WTC11 (cell line): ENCODE measurements around the gene COL4A2. TPM values are rescaled to one million over a fixed set of nuclear protein-coding genes. Genes with fewer than 3 reads are reported as not detected.

Source experiments
- ATAC-seq: fragments of 200-7000 bp; cut with Tn5 transposase; 2 replicates; pipeline ENCODE4 v1.10.0; 2021; ENCODE audit warnings: mild to moderate bottlenecking, moderate library complexity
- CTCF ChIA-PET: fragments of 300-600 bp; sonication (Branson Sonifier 250); formaldehyde crosslinking; loops from one replicate; lab custom pipeline; 2021; ENCODE audit warnings: antibody characterized with exemption; lab: Charles Lee
- POLR2A ChIA-PET: fragments of 350-600 bp; sonication (Branson Sonifier 250); formaldehyde crosslinking; loops from one replicate; lab custom pipeline; 2021; ENCODE audit warnings: antibody characterized with exemption; lab: Charles Lee
- DNase-seq: peaks from one replicate; pipeline ENCODE4 v3.0.0; 2021; ENCODE audit warnings: low spot score
- H3K27ac Mint-ChIP-seq: 2 replicates; pipeline ENCODE4 v1.8.0; 2021; ENCODE audit warnings: mixed read lengths
- H3K27me3 Mint-ChIP-seq: 2 replicates; pipeline ENCODE4 v1.8.0; 2021; ENCODE audit warnings: low read depth, mild to moderate bottlenecking, moderate library complexity, mixed read lengths
- H3K36me3 Mint-ChIP-seq: 2 replicates; pipeline ENCODE4 v1.8.0; 2021; ENCODE audit warnings: mixed read lengths
- H3K4me1 Mint-ChIP-seq: 2 replicates; pipeline ENCODE4 v1.8.0; 2022; ENCODE audit warnings: mixed read lengths
- H3K4me3 Mint-ChIP-seq: 2 replicates; pipeline ENCODE4 v1.8.0; 2021; ENCODE audit warnings: mild to moderate bottlenecking, moderate library complexity, mixed read lengths
- H3K9me3 Mint-ChIP-seq: 2 replicates; pipeline ENCODE4 v1.8.0; 2021; ENCODE audit warnings: mixed read lengths
- CDX4 ChIP-seq: fragments of 250-450 bp; sonication (Bioruptor Pico); IDR thresholded peaks from 2 replicates; pipeline ENCODE4 v1.9.0; 2021; ENCODE audit warnings: moderate library complexity, mild to moderate bottlenecking, inconsistent platforms, borderline replicate concordance
- CREM ChIP-seq: sonication (generic); formaldehyde crosslinking; IDR thresholded peaks from 2 replicates; pipeline ENCODE4 v1.8.1; 2022; ENCODE audit warnings: mild to moderate bottlenecking, missing genetic modification reagents, moderate library complexity
- E2F1 ChIP-seq: sonication (generic); formaldehyde crosslinking; IDR thresholded peaks from 2 replicates; pipeline ENCODE4 v1.8.0; 2022; ENCODE audit warnings: mild to moderate bottlenecking, missing genetic modification reagents
- ETV6 ChIP-seq: sonication (generic); formaldehyde crosslinking; IDR thresholded peaks from 2 replicates; pipeline ENCODE4 v1.8.1; 2022; ENCODE audit warnings: mild to moderate bottlenecking, missing genetic modification reagents
- FOXP1 ChIP-seq: sonication (generic); formaldehyde crosslinking; IDR thresholded peaks from 2 replicates; pipeline ENCODE4 v1.8.0; 2022; ENCODE audit warnings: missing genetic modification reagents, mild to moderate bottlenecking, moderate library complexity, borderline replicate concordance
- FOXP4 ChIP-seq: sonication (generic); formaldehyde crosslinking; IDR thresholded peaks from 2 replicates; pipeline ENCODE4 v1.8.0; 2022; ENCODE audit warnings: mild to moderate bottlenecking, missing genetic modification reagents
- GABPB1 ChIP-seq: sonication (generic); formaldehyde crosslinking; IDR thresholded peaks from 2 replicates; pipeline ENCODE4 v1.8.1; 2023; ENCODE audit warnings: mild to moderate bottlenecking, missing genetic modification reagents
- NFE2L1 ChIP-seq: sonication (generic); formaldehyde crosslinking; IDR thresholded peaks from 2 replicates; pipeline ENCODE4 v1.8.1; 2023; ENCODE audit warnings: missing genetic modification reagents
- NR2C2 ChIP-seq: sonication (generic); formaldehyde crosslinking; IDR thresholded peaks from 2 replicates; pipeline ENCODE4 v1.8.0; 2022; ENCODE audit warnings: mild to moderate bottlenecking, missing genetic modification reagents
- PRDM15 ChIP-seq: sonication (generic); formaldehyde crosslinking; IDR thresholded peaks from 2 replicates; pipeline ENCODE4 v1.8.0; 2022; ENCODE audit warnings: missing genetic modification reagents
- PREB ChIP-seq: sonication (generic); formaldehyde crosslinking; IDR thresholded peaks from 2 replicates; pipeline ENCODE4 v1.8.1; 2022; ENCODE audit warnings: mild to moderate bottlenecking, missing genetic modification reagents, moderate library complexity, borderline replicate concordance
- TCF7 ChIP-seq: sonication (generic); formaldehyde crosslinking; IDR thresholded peaks from 2 replicates; pipeline ENCODE4 v1.8.0; 2022; ENCODE audit warnings: mild to moderate bottlenecking, low read depth, missing genetic modification reagents, moderate library complexity
- ZNF121 ChIP-seq: sonication (generic); formaldehyde crosslinking; IDR thresholded peaks from 2 replicates; pipeline ENCODE4 v1.8.0; 2023; ENCODE audit warnings: missing genetic modification reagents
- ZNF138 ChIP-seq: sonication (generic); formaldehyde crosslinking; conservative IDR thresholded peaks from 2 replicates; pipeline ENCODE4 v1.8.1; 2022; ENCODE audit warnings: mild to moderate bottlenecking, moderate library complexity, missing genetic modification reagents
- ZNF263 ChIP-seq: sonication (generic); formaldehyde crosslinking; IDR thresholded peaks from 2 replicates; pipeline ENCODE4 v1.8.1; 2022; ENCODE audit warnings: low read depth, mild to moderate bottlenecking, moderate library complexity, missing genetic modification reagents
- ZNF423 ChIP-seq: fragments of 250-450 bp; sonication (Bioruptor Pico); IDR thresholded peaks from 2 replicates; pipeline ENCODE4 v2.1.2; 2022; ENCODE audit warnings: mild to moderate bottlenecking, moderate library complexity
- total RNA-seq: library from RNA; stranded (reverse); gene quantifications from 3 replicates; pipeline ENCODE4 v1.2.3, GENCODE V29; 2021

The COL4A2 gene
- total RNA-seq, 1 experiment from 2014 or later = 109 TPM

GRCh38 chr13:110479648-110480047 is 172.6 kb downstream of the COL4A2 start:
- Mint-ChIP-seq H3K4me3 (no peak overlapping the region), H3K4me1 (peaks cover 7% of the 10 kb centered on the region), H3K36me3 (peaks cover 44% of the 10 kb centered on the region), H3K27me3 (no peaks in the 10 kb centered on the region), H3K27ac (no peak overlapping the region)
- ATAC-seq (no peak), DNase-seq (no peak)
- CTCF ChIA-PET = interaction anchor here (2.2 kb wide), 1 partner anchor 24 kb away, joined by 7 read pairs; no protein-coding TSS in a partner anchor
- POLR2A ChIA-PET = no interaction called here
- TF ChIP-seq PRDM15 (CRISPR knock-in tag) (no peak), ZNF423 (CRISPR knock-in tag) (no peak), PREB (CRISPR knock-in tag) (no peak), FOXP4 (CRISPR knock-in tag) (no peak), NFE2L1 (CRISPR knock-in tag) (no peak), ZNF263 (no peak), FOXP1 (CRISPR knock-in tag) (no peak), ZNF121 (no peak), GABPB1 (CRISPR knock-in tag) (no peak), CREM (no peak), E2F1 (CRISPR knock-in tag) (no peak), ETV6 (CRISPR knock-in tag) (no peak)
- TF ChIP-seq, all 79 proteins: peak for 0
- H3K9me3 Mint-ChIP-seq = no peaks in the 10 kb centered on the region; the same call in 1 of the 2 replicates

GRCh38 chr13:110480161-110480560 is 173.1 kb downstream of the COL4A2 start:
- ATAC-seq (no peak), DNase-seq (no peak)
- Mint-ChIP-seq H3K4me3 (no peak overlapping the region), H3K9me3 (no peaks in the 10 kb centered on the region), H3K36me3 (peaks cover 40% of the 10 kb centered on the region), H3K4me1 (peaks cover 11% of the 10 kb centered on the region), H3K27ac (no peak overlapping the region), H3K27me3 (no peaks in the 10 kb centered on the region)
- CTCF ChIA-PET = interaction anchor here (2.2 kb wide), 1 partner anchor 24 kb away, joined by 7 read pairs; no protein-coding TSS in a partner anchor
- TF ChIP-seq CDX4 (CRISPR knock-in tag) = no peak
- no peak for TF ChIP-seq TCF7 (CRISPR knock-in tag)
- no peak for TF ChIP-seq ZNF138 (CRISPR knock-in tag)
- no peak for TF ChIP-seq E2F1 (CRISPR knock-in tag)
- no peak for TF ChIP-seq NR2C2 (CRISPR knock-in tag)
- POLR2A ChIA-PET = no interaction called here
